Upper lobe of left lung (tissue), 6 donors: ENCODE data around the gene G6PC3. TPM values are rescaled to one million over a fixed set of nuclear protein-coding genes. Genes with fewer than 3 reads are reported as not detected.
A peak's percentile ranks its signal among the peaks of the same experiment; 100 is the strongest.

Experiments used
- ATAC-seq, 2 donors: fragments of 200-7000 bp; cut with Tn5 transposase; one replicate each; pipeline ENCODE4 v1.9.1; 2022; ENCODE audit warnings: mild to moderate bottlenecking in 2 of 2, moderate library complexity in 2 of 2; ENCODE audit not compliant: low FRiP score in 2 of 2
- DNase-seq, 2 donors: peaks; one replicate each; pipeline ENCODE4 v3.0.0-alpha.2; 2019 to 2020
- H3K27ac ChIP-seq, 4 donors: fragments of 200-600 bp; sonication (generic); one replicate each; pipeline ENCODE4 v1.5.1; 2016 to 2019
- H3K27me3 ChIP-seq, 4 donors: fragments of 200-600 bp; sonication (generic); one replicate each; pipeline ENCODE4 v1.5.1; 2017 to 2019
- H3K36me3 ChIP-seq, 4 donors: fragments of 200-600 bp; sonication (generic); one replicate each; pipeline ENCODE4 v1.5.1; 2016 to 2019
- H3K4me1 ChIP-seq, 4 donors: fragments of 200-600 bp; sonication (generic); one replicate each; pipeline ENCODE4 v1.5.1; 2018 to 2019
- H3K4me3 ChIP-seq, 4 donors: fragments of 200-600 bp; sonication (generic); one replicate each; pipeline ENCODE4 v1.5.1; 2017 to 2019; ENCODE audit warnings: mild to moderate bottlenecking in 2 of 4, moderate library complexity in 1 of 4
- H3K9me3 ChIP-seq, 4 donors: fragments of 200-600 bp; sonication (generic); one replicate each; pipeline ENCODE4 v1.5.1; 2018 to 2019
- EP300 ChIP-seq, 4 donors: sonication (generic); formaldehyde crosslinking; IDR thresholded peaks; one replicate each; pipeline ENCODE4 v1.5.1; 2017; ENCODE audit warnings: antibody characterized with exemption in 4 of 4, control low read depth in 2 of 4
- POLR2A ChIP-seq, 4 donors: fragments of 450-650 bp; IDR thresholded peaks; one replicate each; pipeline ENCODE4 v1.5.1; 2016 to 2017; ENCODE audit warnings: antibody characterized with exemption in 4 of 4, mild to moderate bottlenecking in 2 of 4
- POLR2AphosphoS5 ChIP-seq, 2 donors: sonication (generic); formaldehyde crosslinking; IDR thresholded peaks; one replicate each; pipeline ENCODE4 v1.5.1; 2017; ENCODE audit warnings: antibody characterized with exemption in 2 of 2
- WGBS, 2 donors: methylation state at CpG; one replicate each; pipeline ENCODE4 v1.1.5; 2017 to 2018; 5-methylcytosine and 5-hydroxymethylcytosine counted together
- total RNA-seq, 6 donors: library from RNA; depleted of rRNA in 4 of 6; stranded (reverse); fragments of >200 nt in 4 of 6; gene quantifications; one replicate each; pipeline versions ENCODE4 v1.1.0 to v1.2.1, GENCODE V29; 2016 to 2021
- TF ChIP-seq, protein P1 (sequence below), 6 experiments: fragments of 450-650 bp in 4 of 6; fragments of 200-600 bp in 2 of 6; sonication (generic) in 2 of 6; IDR thresholded peaks; one replicate each; pipeline ENCODE4 v1.5.1; 2016 to 2019; ENCODE audit warnings: antibody characterized with exemption in 6 of 6
- donor health status: DM: no; HTN: no; CAD: no; lungs with moderate emphysema.
- donor health status: DM: no; HTN: yes; CAD: no; lungs with severe emphysema.

G6PC3 gene
- total RNA-seq, 6 donors from 2014 or later, result 16.8 to 63.0 (median 33.8) TPM

GRCh38 chr17:44111777-44112176, 41.2 kb downstream of the G6PC3 start:
- no peak for DNase-seq
- Histone ChIP-seq H3K27me3 (no peaks in the 10 kb centered on the region), H3K4me3 (peak overlapping the region in 1 of 4 donors; percentile 41), H3K9me3 (no peaks in the 10 kb centered on the region), H3K27ac (peak overlapping the region; percentile 71 to 90 (median 82)), H3K36me3 (peaks cover 0 to 25% (median 13%) of the 10 kb centered on the region in 4 donors), H3K4me1 (peaks cover 54 to 67% (median 63%) of the 10 kb centered on the region in 4 donors)
- 75 to 83% methylated on average over 3 of the region's 3 CpGs for WGBS, 2 donors
- ATAC-seq, result no peak
- no peak for TF ChIP-seq POLR2AphosphoS5 (IDR thresholded peaks at IDR 0.05)
- TF ChIP-seq POLR2A (IDR thresholded peaks at IDR 0.05), result no peak

GRCh38 chr17:44112284-44113280, 42.0 kb downstream of the G6PC3 start:
- ATAC-seq, result no peak

DNA sequence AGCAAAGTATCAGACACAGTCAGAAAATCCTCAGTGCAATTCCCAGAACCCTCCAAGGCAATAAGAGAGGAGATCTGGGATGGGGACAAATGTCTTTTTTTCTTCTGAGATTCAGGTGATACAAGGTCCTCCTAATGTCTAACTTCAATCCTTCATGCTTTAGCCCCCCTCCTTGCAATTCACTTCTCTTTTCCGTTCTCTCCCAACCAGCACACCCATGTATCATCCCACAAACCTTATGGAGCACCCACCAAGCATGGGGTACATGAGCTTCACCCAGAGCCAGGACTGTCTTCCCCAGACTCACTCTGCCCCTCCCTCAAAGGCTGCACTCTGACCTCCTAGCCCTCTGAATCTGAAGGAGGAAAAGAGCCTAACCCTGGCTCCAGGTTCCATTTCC, 42.8 kb downstream of the G6PC3 start:
- peaks cover 0 to 33% (median 16%) of the 10 kb centered on the region in 4 donors for H3K36me3 ChIP-seq
- no peak overlapping the region for H3K4me3 ChIP-seq
- H3K27ac ChIP-seq, result peak overlapping the region in 2 of 4 donors; percentile 29 to 89
- no peak for ATAC-seq
- 80 to 85% methylated on average over 1 of the region's 1 CpG for WGBS, 2 donors
- DNase-seq, result no peak
- H3K4me1 ChIP-seq, result peaks cover 39 to 53% (median 52%) of the 10 kb centered on the region in 4 donors
- H3K27me3 ChIP-seq, result no peaks in the 10 kb centered on the region
- H3K9me3 ChIP-seq, result no peaks in the 10 kb centered on the region
- TF ChIP-seq, protein P1, sequence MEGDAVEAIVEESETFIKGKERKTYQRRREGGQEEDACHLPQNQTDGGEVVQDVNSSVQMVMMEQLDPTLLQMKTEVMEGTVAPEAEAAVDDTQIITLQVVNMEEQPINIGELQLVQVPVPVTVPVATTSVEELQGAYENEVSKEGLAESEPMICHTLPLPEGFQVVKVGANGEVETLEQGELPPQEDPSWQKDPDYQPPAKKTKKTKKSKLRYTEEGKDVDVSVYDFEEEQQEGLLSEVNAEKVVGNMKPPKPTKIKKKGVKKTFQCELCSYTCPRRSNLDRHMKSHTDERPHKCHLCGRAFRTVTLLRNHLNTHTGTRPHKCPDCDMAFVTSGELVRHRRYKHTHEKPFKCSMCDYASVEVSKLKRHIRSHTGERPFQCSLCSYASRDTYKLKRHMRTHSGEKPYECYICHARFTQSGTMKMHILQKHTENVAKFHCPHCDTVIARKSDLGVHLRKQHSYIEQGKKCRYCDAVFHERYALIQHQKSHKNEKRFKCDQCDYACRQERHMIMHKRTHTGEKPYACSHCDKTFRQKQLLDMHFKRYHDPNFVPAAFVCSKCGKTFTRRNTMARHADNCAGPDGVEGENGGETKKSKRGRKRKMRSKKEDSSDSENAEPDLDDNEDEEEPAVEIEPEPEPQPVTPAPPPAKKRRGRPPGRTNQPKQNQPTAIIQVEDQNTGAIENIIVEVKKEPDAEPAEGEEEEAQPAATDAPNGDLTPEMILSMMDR (IDR thresholded peaks at IDR 0.05), result no peak
- no peak for TF ChIP-seq POLR2AphosphoS5 (IDR thresholded peaks at IDR 0.05)
- TF ChIP-seq POLR2A (IDR thresholded peaks at IDR 0.05), result no peak
- no peak for TF ChIP-seq EP300 (IDR thresholded peaks at IDR 0.05)

More at GRCh38 chr17:44112284-44113280, 42.0 kb downstream of the G6PC3 start:
- no peak for DNase-seq
- 79% methylated on average over 4 of the region's 4 CpGs for WGBS, 2 donors
- Histone ChIP-seq H3K4me1 (peaks cover 47 to 59% (median 59%) of the 10 kb centered on the region in 4 donors), H3K27ac (peak overlapping the region; percentile 29 to 89 (median 73)), H3K36me3 (peaks cover 0 to 33% (median 16%) of the 10 kb centered on the region in 4 donors), H3K9me3 (no peaks in the 10 kb centered on the region), H3K4me3 (no peak overlapping the region), H3K27me3 (no peaks in the 10 kb centered on the region)
- no peak for TF ChIP-seq POLR2AphosphoS5 (IDR thresholded peaks at IDR 0.05)

GRCh38 chr17:44113868-44114840, 43.6 kb downstream of the G6PC3 start:
- 91% methylated on average over 8 to 9 of the region's 9 CpGs for WGBS, 2 donors
- no peaks in the 10 kb centered on the region for H3K27me3 ChIP-seq
- no peaks in the 10 kb centered on the region for H3K9me3 ChIP-seq
- DNase-seq (no peak), ATAC-seq (no peak)
- H3K27ac ChIP-seq, result peak overlapping the region in 2 of 4 donors; percentile 29 to 40
- H3K4me1 ChIP-seq, result peaks cover 40 to 55% (median 48%) of the 10 kb centered on the region in 4 donors
- no peak for TF ChIP-seq POLR2A (IDR thresholded peaks at IDR 0.05)
- no peak for TF ChIP-seq POLR2AphosphoS5 (IDR thresholded peaks at IDR 0.05)
- no peak for TF ChIP-seq EP300 (IDR thresholded peaks at IDR 0.05)
- TF ChIP-seq, protein P1 (IDR thresholded peaks at IDR 0.05), result no peak
- peaks cover 0 to 33% (median 16%) of the 10 kb centered on the region in 4 donors for H3K36me3 ChIP-seq
- H3K4me3 ChIP-seq, result no peak overlapping the region

- WGBS, 2 donors, result 55 to 57% methylated on average over 10 to 11 of the region's 11 CpGs
- DNase-seq, result no peak
- H3K4me1 ChIP-seq, result peaks cover 34 to 49% (median 36%) of the 10 kb centered on the region in 4 donors
Observed at GRCh38 chr17:44115585-44116415, 45.3 kb downstream of the G6PC3 start.

More at GRCh38 chr17:44115585-44116415, 45.3 kb downstream of the G6PC3 start:
- no peak for ATAC-seq
- Histone ChIP-seq H3K27me3 (no peaks in the 10 kb centered on the region), H3K4me3 (no peak overlapping the region), H3K27ac (peak overlapping the region in 2 of 4 donors; percentile 7 to 29), H3K36me3 (peaks cover 0 to 33% (median 16%) of the 10 kb centered on the region in 4 donors), H3K9me3 (no peaks in the 10 kb centered on the region)
- TF ChIP-seq, protein P1 (IDR thresholded peaks at IDR 0.05), result peak; percentile 57 to 72 (median 67)
- TF ChIP-seq POLR2AphosphoS5 (IDR thresholded peaks at IDR 0.05), result no peak
